D341Med (cell line): ENCODE data around the gene APH1B.
"Not testable (repeated sequence)": the region's sequence is repeated elsewhere in the genome, so short reads cannot be mapped to it uniquely, and the experiment has no call there.

Source experiments
- DNase-seq: peaks from one replicate; pipeline ENCODE4 v3.0.0; 2012; ENCODE audit warnings: low spot score

APH1B gene

GRCh38 chr15:63299943-63300575, 22.7 kb downstream of the APH1B start:
- DNase-seq: no peak

- no peak for DNase-seq
Measured at GRCh38 chr15:63301088-63301487, 23.7 kb downstream of the APH1B start.

- no peak for DNase-seq
Measured at GRCh38 chr15:63305260-63305659, 27.9 kb downstream of the APH1B start.

- DNase-seq: no peak
Measured at GRCh38 chr15:63306492-63307073, 29.2 kb downstream of the APH1B start.

GRCh38 chr15:63308491-63308890, 31.1 kb downstream of the APH1B start:
- DNase-seq: no peak

GRCh38 chr15:63308947-63309346, 31.5 kb downstream of the APH1B start:
- DNase-seq: no peak

GRCh38 chr15:63310646-63311045, 33.2 kb downstream of the APH1B start:
- DNase-seq: no peak

GRCh38 chr15:63312286-63312685, 34.9 kb downstream of the APH1B start:
- DNase-seq: no peak

- no peak for DNase-seq
Measured at GRCh38 chr15:63313825-63314224, 36.4 kb downstream of the APH1B start.

GRCh38 chr15:63314409-63314808, 37.0 kb downstream of the APH1B start:
- DNase-seq: no peak

GRCh38 chr15:63318344-63318743, 40.9 kb downstream of the APH1B start:
- no peak for DNase-seq

- DNase-seq: no peak
Measured at GRCh38 chr15:63319065-63319464, 41.7 kb downstream of the APH1B start.

GRCh38 chr15:63320446-63320845, 43.0 kb downstream of the APH1B start:
- not testable (repeated sequence) for DNase-seq

- DNase-seq: not testable (repeated sequence)
Measured at GRCh38 chr15:63320981-63321380, 43.6 kb downstream of the APH1B start.

- no peak for DNase-seq
Measured at GRCh38 chr15:63321462-63321861, 44.1 kb downstream of the APH1B start.

- no peak for DNase-seq
Measured at GRCh38 chr15:63322541-63322940, 45.1 kb downstream of the APH1B start.

- DNase-seq: no peak
Measured at GRCh38 chr15:63323798-63324563, 46.6 kb downstream of the APH1B start.

- no peak for DNase-seq
Measured at GRCh38 chr15:63324770-63325169, 47.4 kb downstream of the APH1B start.

- no peak for DNase-seq
Measured at GRCh38 chr15:63327648-63328421, 50.4 kb downstream of the APH1B start.

- no peak for DNase-seq
Measured at GRCh38 chr15:63329567-63330350, 52.4 kb downstream of the APH1B start.

GRCh38 chr15:63330926-63331325, 53.5 kb downstream of the APH1B start:
- DNase-seq: no peak

- no peak for DNase-seq
Measured at GRCh38 chr15:63331456-63331855, 54.1 kb downstream of the APH1B start.
